HUDEP-2 (cell line): ENCODE results near the gene ATAD3C.
A peak's percentile ranks its signal among the peaks of the same experiment; 100 is the strongest.
"Not testable (repeated sequence)": the region's sequence is repeated elsewhere in the genome, so short reads cannot be mapped to it uniquely, and the experiment has no call there.

Experiments
- DNase-seq, 76 experiments: peaks; one replicate each; lab custom pipeline; 2025; ENCODE audit not compliant: unreplicated experiment in 76 of 76; lab: John Stamatoyannopoulos, UW

ATAD3C gene

GRCh38 chr1:1449099-1449739 is at the start of gene ATAD3C:
ATAD3C (plus strand) TSS chr1:1449689; CDS start chr1:1450684, 995 bp downstream.
- no peak for DNase-seq

- DNase-seq, result peak in 9 of 76 experiments; percentile 10 to 50 (median 40)
These were observed 49.5 kb upstream of the ATAD3C start for GRCh38 chr1:1399872-1400575.

GRCh38 chr1:1400576-1401456 is 48.7 kb upstream of the ATAD3C start:
- no peak for DNase-seq

- peak in 2 of 76 experiments; percentile 12 to 14 for DNase-seq
These were observed 48.0 kb upstream of the ATAD3C start for GRCh38 chr1:1401457-1402010.

GRCh38 chr1:1402072-1402900 is 47.2 kb upstream of the ATAD3C start:
- DNase-seq, result peak in 53 of 76 experiments; percentile 2 to 66 (median 32)

GRCh38 chr1:1402901-1403392 is 46.5 kb upstream of the ATAD3C start:
- not testable (repeated sequence) for DNase-seq

- no peak for DNase-seq
These were observed 45.8 kb upstream of the ATAD3C start for GRCh38 chr1:1403653-1404052.

- DNase-seq, result peak in 54 of 76 experiments; percentile 3 to 61 (median 32)
These were observed 43.2 kb upstream of the ATAD3C start for GRCh38 chr1:1406101-1406820.

GRCh38 chr1:1406821-1407635 is 42.5 kb upstream of the ATAD3C start, which contains the start of gene MRPL20:
MRPL20 (minus strand) TSS chr1:1407293; CDS start chr1:1407217, 76 bp downstream.
- DNase-seq, result peak in 73 of 76 experiments; percentile 48 to 93 (median 84)

- peak in 20 of 76 experiments; percentile 7 to 32 (median 15) for DNase-seq
These were observed 41.7 kb upstream of the ATAD3C start for GRCh38 chr1:1407636-1408318.

GRCh38 chr1:1410238-1410637 is 39.3 kb upstream of the ATAD3C start:
- DNase-seq, result not testable (repeated sequence)

GRCh38 chr1:1411626-1412025 is 37.9 kb upstream of the ATAD3C start:
- DNase-seq, result no peak

- DNase-seq, result not testable (repeated sequence)
These were observed 37.1 kb upstream of the ATAD3C start for GRCh38 chr1:1412311-1412902.

- no peak for DNase-seq
These were observed 33.7 kb upstream of the ATAD3C start for GRCh38 chr1:1415751-1416150.

- DNase-seq, result not testable (repeated sequence)
These were observed 32.1 kb upstream of the ATAD3C start for GRCh38 chr1:1417396-1417795.

GRCh38 chr1:1417825-1418463 is 31.5 kb upstream of the ATAD3C start:
- not testable (repeated sequence) for DNase-seq
